ENCODE results near the gene SMAP1.

DNA sequence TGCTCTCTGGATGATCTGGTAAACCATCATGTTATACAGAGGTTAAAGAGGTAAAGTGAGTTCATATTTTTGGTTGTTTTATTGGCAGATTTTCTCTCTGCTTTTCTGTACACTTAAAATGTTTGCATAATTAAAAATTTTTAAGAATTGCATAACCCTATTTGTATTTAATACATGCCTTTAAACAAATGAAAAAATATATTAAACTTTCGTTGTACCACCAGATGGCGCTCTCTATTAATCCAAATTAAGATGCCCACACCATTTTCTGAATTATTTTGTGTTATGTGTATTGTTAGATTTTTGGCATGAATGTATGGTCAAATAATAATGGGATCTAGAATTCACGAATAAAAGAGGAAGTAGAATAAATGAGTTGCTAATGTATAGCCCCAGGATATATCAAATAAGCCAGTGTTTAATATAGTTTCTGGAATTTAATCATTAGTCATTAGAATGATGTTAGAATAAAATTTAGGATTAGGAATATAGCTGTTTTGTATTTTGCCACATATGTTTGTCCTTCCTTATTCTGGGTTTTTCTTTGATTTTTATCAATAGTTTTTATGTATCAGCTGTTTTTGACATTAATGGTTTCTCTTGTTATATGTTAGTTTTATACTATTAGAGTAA lies 38.9 kb downstream of the SMAP1 start:
- TF ChIP-seq, protein P1, sequence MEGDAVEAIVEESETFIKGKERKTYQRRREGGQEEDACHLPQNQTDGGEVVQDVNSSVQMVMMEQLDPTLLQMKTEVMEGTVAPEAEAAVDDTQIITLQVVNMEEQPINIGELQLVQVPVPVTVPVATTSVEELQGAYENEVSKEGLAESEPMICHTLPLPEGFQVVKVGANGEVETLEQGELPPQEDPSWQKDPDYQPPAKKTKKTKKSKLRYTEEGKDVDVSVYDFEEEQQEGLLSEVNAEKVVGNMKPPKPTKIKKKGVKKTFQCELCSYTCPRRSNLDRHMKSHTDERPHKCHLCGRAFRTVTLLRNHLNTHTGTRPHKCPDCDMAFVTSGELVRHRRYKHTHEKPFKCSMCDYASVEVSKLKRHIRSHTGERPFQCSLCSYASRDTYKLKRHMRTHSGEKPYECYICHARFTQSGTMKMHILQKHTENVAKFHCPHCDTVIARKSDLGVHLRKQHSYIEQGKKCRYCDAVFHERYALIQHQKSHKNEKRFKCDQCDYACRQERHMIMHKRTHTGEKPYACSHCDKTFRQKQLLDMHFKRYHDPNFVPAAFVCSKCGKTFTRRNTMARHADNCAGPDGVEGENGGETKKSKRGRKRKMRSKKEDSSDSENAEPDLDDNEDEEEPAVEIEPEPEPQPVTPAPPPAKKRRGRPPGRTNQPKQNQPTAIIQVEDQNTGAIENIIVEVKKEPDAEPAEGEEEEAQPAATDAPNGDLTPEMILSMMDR (IDR thresholded peaks at IDR 0.05 in 4 of 5, conservative IDR thresholded peaks at IDR 0.05 in 1 of 5), result peak; percentile 54 to 74 (median 67)
- no peak for TF ChIP-seq POLR2A (IDR thresholded peaks at IDR 0.05)
